Bronchial epithelial cell (primary cell): ENCODE results near the gene NLRP9. TPM values are rescaled to one million over a fixed set of nuclear protein-coding genes. Genes with fewer than 3 reads are reported as not detected.

Experiments used
- DNase-seq: peaks from one replicate; pipeline ENCODE4 v3.0.0-alpha.2; 2010; ENCODE audit warnings: low read depth
- FAIRE-seq: peaks from 2 replicates; lab custom pipeline; 2011; peaks lifted over from hg19 to GRCh38; lab: Jason Lieb, UNC
- H3K27me3 ChIP-seq: 2 replicates; pipeline ENCODE4 v1.5.1; 2011; ENCODE audit warnings: low read length; ENCODE audit not compliant: control insufficient read depth, insufficient read depth
- H3K36me3 ChIP-seq: 2 replicates; pipeline ENCODE4 v1.5.1; 2011; ENCODE audit warnings: low read length; ENCODE audit not compliant: control insufficient read depth, insufficient read depth
- H3K4me3 ChIP-seq: 2 replicates; pipeline ENCODE4 v1.5.1; 2011; ENCODE audit warnings: mild to moderate bottlenecking, low read depth, low read length, control low read depth
- CTCF ChIP-seq: IDR thresholded peaks from 2 replicates; pipeline ENCODE4 v1.5.1; 2011; ENCODE audit warnings: mild to moderate bottlenecking, moderate library complexity, low read length, control low read depth, inconsistent platforms; ENCODE audit not compliant: insufficient read depth, severe bottlenecking
- total RNA-seq: library from RNA; depleted of rRNA; stranded (reverse); fragments of >200 nt; gene quantifications from 2 replicates; pipeline ENCODE4 v1.2.1, GENCODE V29; 2014

NLRP9 gene
- total RNA-seq, 1 donor from 2014 or later = not detected

GRCh38 chr19:55666343-55667005 lies 71.7 kb downstream of the NLRP9 start:
- TF ChIP-seq CTCF = no peak
- FAIRE-seq (no peak), DNase-seq (no peak)
- H3K36me3 ChIP-seq = peaks cover 58% of the 10 kb centered on the region
- no peak overlapping the region for H3K4me3 ChIP-seq
- H3K27me3 ChIP-seq = no peaks in the 10 kb centered on the region

GRCh38 chr19:55663846-55664536 lies 74.2 kb downstream of the NLRP9 start:
- H3K4me3 ChIP-seq = no peak overlapping the region
- H3K27me3 ChIP-seq = no peaks in the 10 kb centered on the region
- TF ChIP-seq CTCF = no peak
- H3K36me3 ChIP-seq = peaks cover 55% of the 10 kb centered on the region
- no peak for FAIRE-seq
- no peak for DNase-seq

GRCh38 chr19:55661826-55662225 lies 76.4 kb downstream of the NLRP9 start:
- H3K36me3 ChIP-seq = peaks cover 49% of the 10 kb centered on the region
- TF ChIP-seq CTCF = no peak
- no peaks in the 10 kb centered on the region for H3K27me3 ChIP-seq
- no peak overlapping the region for H3K4me3 ChIP-seq
- FAIRE-seq (no peak), DNase-seq (no peak)

- Histone ChIP-seq H3K36me3 (peaks cover 43% of the 10 kb centered on the region), H3K4me3 (no peak overlapping the region), H3K27me3 (no peaks in the 10 kb centered on the region)
- DNase-seq (no peak), FAIRE-seq (no peak)
- TF ChIP-seq CTCF = no peak
Measured at GRCh38 chr19:55660991-55661390, 77.2 kb downstream of the NLRP9 start.

- Histone ChIP-seq H3K36me3 (peaks cover 42% of the 10 kb centered on the region), H3K27me3 (no peaks in the 10 kb centered on the region), H3K4me3 (no peak overlapping the region)
- FAIRE-seq (no peak), DNase-seq (no peak)
- TF ChIP-seq CTCF = no peak
Measured at GRCh38 chr19:55660404-55660803, 77.8 kb downstream of the NLRP9 start.
